DND-41 (cell line): ENCODE measurements around the gene GRID1.

Source experiments
- CTCF ChIP-seq: IDR thresholded peaks from 2 replicates; pipeline ENCODE4 v1.5.1; 2012; ENCODE audit warnings: borderline replicate concordance, low read length, moderate library complexity, mild to moderate bottlenecking; ENCODE audit not compliant: poor library complexity, severe bottlenecking; ENCODE audit errors: extremely low read depth
- EZH2 ChIP-seq: IDR thresholded peaks from 3 replicates; pipeline ENCODE4 v1.6.1; 2012; ENCODE audit warnings: borderline replicate concordance, low read depth, mild to moderate bottlenecking, moderate library complexity, low read length, inconsistent platforms; ENCODE audit not compliant: severe bottlenecking

DNA sequence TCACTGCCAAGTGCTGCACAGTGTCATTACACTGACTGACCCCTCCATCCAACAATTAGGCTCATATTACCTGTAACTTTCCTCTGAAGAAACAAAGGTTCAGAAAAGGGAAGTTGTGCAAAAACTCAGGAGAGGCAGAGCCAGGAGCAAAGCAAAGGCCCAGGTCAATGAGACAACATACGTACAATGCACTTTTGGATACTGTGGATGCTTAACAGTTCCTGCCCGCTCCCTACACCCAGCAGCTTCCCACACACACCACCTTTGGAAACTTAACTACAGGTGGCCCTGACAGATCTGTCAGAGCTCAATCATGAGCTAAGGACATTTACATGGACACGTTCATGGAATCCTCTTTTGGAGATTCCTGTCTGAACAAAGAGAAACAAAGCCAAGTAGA, 515.9 kb downstream of the GRID1 start:
- TF ChIP-seq CTCF, result no peak
- TF ChIP-seq EZH2, result no peak
